Thyroid gland (tissue), 4 donors: ENCODE data around the gene KCNMA1. TPM values are rescaled to one million over a fixed set of nuclear protein-coding genes. Genes with fewer than 3 reads are reported as not detected.
A peak's percentile ranks its signal among the peaks of the same experiment; 100 is the strongest.

Experiments used
- DNase-seq, 2 donors: peaks; one replicate each; pipeline ENCODE4 v3.0.0-alpha.2; 2019
- H3K27ac ChIP-seq, 3 donors: fragments of 200-600 bp; sonication (generic); 1 replicate in 2 of 3; 2 replicates in 1 of 3; pipeline ENCODE4 v1.5.1; 2016 to 2019; ENCODE audit warnings: mild to moderate bottlenecking in 1 of 3, moderate library complexity in 1 of 3
- H3K27me3 ChIP-seq: fragments of 200-600 bp; sonication (generic); one replicate; pipeline ENCODE4 v1.5.1; 2019
- H3K36me3 ChIP-seq, 2 donors: fragments of 200-600 bp; sonication (generic); one replicate each; pipeline ENCODE4 v1.5.1; 2016 to 2019
- H3K4me1 ChIP-seq, 2 donors: fragments of 200-600 bp; sonication (generic); one replicate each; pipeline ENCODE4 v1.5.1; 2017 to 2019
- H3K4me3 ChIP-seq, 3 donors: fragments of 200-600 bp; sonication (generic); replicated peaks in 1 of 3; 1 replicate in 2 of 3; 2 replicates in 1 of 3; pipeline ENCODE4 v1.5.1; 2016; ENCODE audit warnings: mild to moderate bottlenecking in 1 of 3
- H3K9me3 ChIP-seq: fragments of 200-600 bp; sonication (generic); one replicate; pipeline ENCODE4 v1.5.1; 2017
- POLR2A ChIP-seq, 2 donors: fragments of 450-650 bp; IDR thresholded peaks; one replicate each; pipeline ENCODE4 v1.6.1; 2017; ENCODE audit warnings: antibody characterized with exemption in 2 of 2, mild to moderate bottlenecking in 2 of 2, moderate library complexity in 1 of 2
- WGBS, 2 donors: methylation state at CpG; one replicate each; pipeline ENCODE4 v1.1.5; 2017; 5-methylcytosine and 5-hydroxymethylcytosine counted together
- intact Hi-C: fragments of 100-400 bp; cut with DNase I; formaldehyde crosslinking; loops from one replicate; pipeline ENCODE4 v1.15.1; 2023
- total RNA-seq, 4 donors: library from RNA; depleted of rRNA; stranded (reverse); fragments of >200 nt; gene quantifications; one replicate each; pipeline ENCODE4 v1.2.3, GENCODE V29; 2016
- TF ChIP-seq, protein P1 (sequence below), 6 experiments: fragments of 200-600 bp in 3 of 6; fragments of 450-650 bp in 3 of 6; sonication (generic) in 3 of 6; IDR thresholded peaks; one replicate each; pipeline ENCODE4 v1.5.1; 2016 to 2019; ENCODE audit warnings: antibody characterized with exemption in 6 of 6, mild to moderate bottlenecking in 2 of 6, inconsistent platforms in 1 of 6, moderate library complexity in 1 of 6

Gene KCNMA1
- total RNA-seq, 4 donors from 2014 or later: 2.5 to 5.1 (median 3.6) TPM

DNA sequence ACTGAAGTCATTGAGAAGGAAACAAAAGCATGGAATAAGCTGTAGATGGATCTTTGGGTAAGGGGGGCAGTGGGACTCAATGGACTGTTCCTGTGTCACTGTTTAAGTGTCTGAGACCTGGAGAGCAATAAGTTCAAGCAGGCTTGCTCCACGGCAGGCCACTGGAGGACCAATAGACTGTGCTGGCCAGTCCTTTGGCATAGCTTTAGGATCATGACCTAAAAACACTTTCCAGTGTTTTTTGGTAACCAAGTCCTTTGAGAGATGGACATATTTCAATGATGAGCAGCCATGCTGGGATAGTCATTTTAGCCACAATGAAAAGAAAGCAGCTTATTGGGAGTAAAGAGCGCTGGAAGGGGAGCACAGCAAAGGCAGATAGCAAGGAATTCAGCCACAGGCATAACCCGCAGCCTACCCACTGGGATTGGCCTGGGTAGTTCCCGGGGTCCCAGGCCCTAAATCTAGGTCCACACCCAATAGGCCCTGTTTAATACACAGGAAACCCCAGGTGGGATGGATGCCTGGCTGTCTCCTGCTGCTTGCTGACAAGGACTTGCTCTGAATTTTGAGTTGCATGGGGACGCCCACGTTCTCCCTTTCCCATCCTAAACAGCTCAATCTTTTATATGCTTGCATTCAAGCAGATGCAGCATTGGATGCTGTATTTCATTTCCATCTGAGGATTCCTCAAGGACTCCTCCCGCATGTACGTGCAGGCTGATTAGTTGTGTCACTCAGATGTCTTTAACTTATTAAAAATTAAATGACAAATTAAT, 727.2 kb downstream of the KCNMA1 start:
- no peak for DNase-seq
- H3K4me1 ChIP-seq: no peaks in the 10 kb centered on the region
- TF ChIP-seq, protein P1, sequence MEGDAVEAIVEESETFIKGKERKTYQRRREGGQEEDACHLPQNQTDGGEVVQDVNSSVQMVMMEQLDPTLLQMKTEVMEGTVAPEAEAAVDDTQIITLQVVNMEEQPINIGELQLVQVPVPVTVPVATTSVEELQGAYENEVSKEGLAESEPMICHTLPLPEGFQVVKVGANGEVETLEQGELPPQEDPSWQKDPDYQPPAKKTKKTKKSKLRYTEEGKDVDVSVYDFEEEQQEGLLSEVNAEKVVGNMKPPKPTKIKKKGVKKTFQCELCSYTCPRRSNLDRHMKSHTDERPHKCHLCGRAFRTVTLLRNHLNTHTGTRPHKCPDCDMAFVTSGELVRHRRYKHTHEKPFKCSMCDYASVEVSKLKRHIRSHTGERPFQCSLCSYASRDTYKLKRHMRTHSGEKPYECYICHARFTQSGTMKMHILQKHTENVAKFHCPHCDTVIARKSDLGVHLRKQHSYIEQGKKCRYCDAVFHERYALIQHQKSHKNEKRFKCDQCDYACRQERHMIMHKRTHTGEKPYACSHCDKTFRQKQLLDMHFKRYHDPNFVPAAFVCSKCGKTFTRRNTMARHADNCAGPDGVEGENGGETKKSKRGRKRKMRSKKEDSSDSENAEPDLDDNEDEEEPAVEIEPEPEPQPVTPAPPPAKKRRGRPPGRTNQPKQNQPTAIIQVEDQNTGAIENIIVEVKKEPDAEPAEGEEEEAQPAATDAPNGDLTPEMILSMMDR (IDR thresholded peaks at IDR 0.05): no peak
- TF ChIP-seq POLR2A (IDR thresholded peaks at IDR 0.05): no peak
- no peaks in the 10 kb centered on the region for H3K27me3 ChIP-seq
- H3K4me3 ChIP-seq: no peak overlapping the region
- 88 to 89% methylated on average over 8 of the region's 8 CpGs for WGBS, 2 donors
- no peak overlapping the region for H3K27ac ChIP-seq
- no peaks in the 10 kb centered on the region for H3K9me3 ChIP-seq
- intact Hi-C loops: no loop called here
- H3K36me3 ChIP-seq: no peaks in the 10 kb centered on the region

DNA sequence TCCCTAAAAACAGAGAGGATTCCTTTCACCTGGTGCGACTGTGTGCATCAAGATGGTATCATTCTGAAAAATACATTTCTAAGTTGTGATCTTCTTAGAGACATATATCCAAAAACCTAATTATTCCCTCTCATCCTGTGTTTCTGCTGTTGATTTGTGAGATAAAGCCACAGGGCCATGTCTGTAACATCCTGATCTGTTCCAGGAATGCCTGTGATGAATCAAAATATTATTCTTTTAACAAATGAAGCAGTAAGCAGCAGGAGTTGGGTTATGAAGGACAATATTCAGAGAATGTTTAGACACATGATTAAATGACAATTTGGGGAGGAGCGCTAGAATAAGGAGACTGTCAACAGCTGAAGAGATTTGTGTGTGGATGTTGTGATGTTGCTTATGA, 731.4 kb downstream of the KCNMA1 start:
- no peak overlapping the region for H3K4me3 ChIP-seq
- TF ChIP-seq POLR2A (IDR thresholded peaks at IDR 0.05): no peak
- TF ChIP-seq, protein P1 (IDR thresholded peaks at IDR 0.05): no peak
- intact Hi-C loops: no loop called here
- H3K27ac ChIP-seq: no peak overlapping the region
- no peaks in the 10 kb centered on the region for H3K36me3 ChIP-seq
- H3K4me1 ChIP-seq: no peaks in the 10 kb centered on the region
- 93 to 96% methylated on average over 2 of the region's 2 CpGs for WGBS, 2 donors
- no peaks in the 10 kb centered on the region for H3K27me3 ChIP-seq
- no peak for DNase-seq
- no peaks in the 10 kb centered on the region for H3K9me3 ChIP-seq

DNA sequence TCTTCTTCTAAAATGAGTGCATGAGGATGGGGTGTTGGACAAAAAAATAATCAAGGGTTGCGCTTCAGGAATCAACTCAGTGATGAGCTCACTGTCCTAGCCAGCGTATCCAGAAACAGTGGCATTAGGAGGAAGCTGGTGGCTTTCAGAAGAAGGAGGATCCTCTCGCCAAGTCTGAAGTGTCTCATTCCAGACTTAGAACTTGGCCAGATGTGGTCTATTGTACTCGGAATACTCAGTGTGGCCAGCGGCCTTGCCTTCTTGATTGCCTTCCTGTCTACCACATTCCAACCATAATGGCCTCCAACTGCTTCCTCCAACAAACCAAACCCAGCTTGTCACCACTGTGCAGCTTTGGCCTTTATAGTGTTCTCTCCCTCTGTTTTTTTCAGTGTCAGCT, 732.4 kb downstream of the KCNMA1 start:
- H3K27me3 ChIP-seq: no peaks in the 10 kb centered on the region
- no peaks in the 10 kb centered on the region for H3K36me3 ChIP-seq
- TF ChIP-seq, protein P1 (IDR thresholded peaks at IDR 0.05): no peak
- no peak for TF ChIP-seq POLR2A (IDR thresholded peaks at IDR 0.05)
- no peak overlapping the region for H3K27ac ChIP-seq
- intact Hi-C loops: no loop called here
- H3K4me1 ChIP-seq: no peaks in the 10 kb centered on the region
- 83 to 88% methylated on average over 5 of the region's 5 CpGs for WGBS, 2 donors
- H3K4me3 ChIP-seq: no peak overlapping the region
- DNase-seq: no peak
- no peaks in the 10 kb centered on the region for H3K9me3 ChIP-seq

DNA sequence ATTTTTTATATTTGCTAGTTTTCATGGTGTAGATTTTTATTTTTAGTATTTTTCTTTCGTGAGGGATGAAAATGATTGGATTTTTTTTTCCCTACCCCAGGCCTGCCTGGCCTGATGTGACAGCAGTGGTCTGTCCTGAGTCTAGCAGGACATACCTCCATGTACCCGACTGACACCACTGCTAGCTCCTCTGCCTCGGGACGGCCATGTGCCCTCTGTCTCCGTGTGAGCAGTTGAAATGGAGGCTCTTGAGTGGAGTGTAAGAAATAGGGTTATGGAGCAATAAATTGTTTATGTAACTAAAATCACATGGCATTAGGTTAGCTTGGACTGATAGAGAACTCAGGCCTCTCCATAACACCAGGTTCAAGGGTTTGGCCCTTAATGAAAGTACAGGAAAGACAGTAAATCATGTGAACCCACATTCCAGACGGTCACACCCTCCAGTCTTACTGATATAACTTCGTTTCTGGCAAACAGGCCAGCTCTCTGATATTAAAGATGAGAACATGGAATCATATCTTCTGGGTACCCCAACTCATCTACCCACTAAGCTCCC, 734.1 kb downstream of the KCNMA1 start:
- H3K27ac ChIP-seq: no peak overlapping the region
- WGBS, 2 donors: 69 to 70% methylated on average over 7 of the region's 7 CpGs

DNA sequence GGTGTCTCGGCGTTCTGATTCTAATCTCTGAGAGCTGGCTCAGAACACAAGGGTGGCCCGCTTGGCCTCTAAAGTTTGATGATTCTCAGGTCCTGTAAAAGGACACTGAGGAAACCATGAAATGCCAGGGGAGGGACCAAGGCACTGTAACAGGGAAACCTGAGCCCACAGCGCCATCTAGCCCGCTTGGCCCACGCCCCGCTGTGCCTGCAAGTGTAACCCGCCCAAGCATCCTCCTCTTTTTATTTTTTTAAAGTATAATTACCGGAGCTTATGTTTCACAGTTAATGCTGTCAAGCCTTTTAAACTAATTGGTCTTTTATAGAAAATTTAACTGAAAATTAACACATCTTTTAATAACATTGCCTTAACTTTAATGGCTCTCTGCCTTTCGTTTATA, 734.7 kb downstream of the KCNMA1 start:
- TF ChIP-seq, protein P1 (IDR thresholded peaks at IDR 0.05): peak in 3 of 6 experiments; percentile 20 to 41 (median 22)
- TF ChIP-seq POLR2A (IDR thresholded peaks at IDR 0.05): no peak
- no peak overlapping the region for H3K27ac ChIP-seq
- DNase-seq: peak; percentile 37 to 54
- no peaks in the 10 kb centered on the region for H3K9me3 ChIP-seq
- no peaks in the 10 kb centered on the region for H3K27me3 ChIP-seq
- intact Hi-C loops: no loop called here
- H3K4me3 ChIP-seq: no peak overlapping the region
- no peaks in the 10 kb centered on the region for H3K4me1 ChIP-seq
- 39 to 42% methylated on average over 10 of the region's 10 CpGs for WGBS, 2 donors
- no peaks in the 10 kb centered on the region for H3K36me3 ChIP-seq

More for the DNA sequence above, 734.1 kb downstream of the KCNMA1 start:
- Histone ChIP-seq H3K9me3 (no peaks in the 10 kb centered on the region), H3K27me3 (no peaks in the 10 kb centered on the region), H3K36me3 (no peaks in the 10 kb centered on the region), H3K4me3 (no peak overlapping the region), H3K4me1 (no peaks in the 10 kb centered on the region)
- no peak for DNase-seq
- intact Hi-C loops: no loop called here
- TF ChIP-seq, protein P1 (IDR thresholded peaks at IDR 0.05): no peak
- no peak for TF ChIP-seq POLR2A (IDR thresholded peaks at IDR 0.05)
